ENCODE results near the gene CD2BP2. TPM values are rescaled to one million over a fixed set of nuclear protein-coding genes. Genes with fewer than 3 reads are reported as not detected.
A peak's percentile ranks its signal among the peaks of the same experiment; 100 is the strongest.

Gene CD2BP2
- polyA plus RNA-seq, 1 of the 3 experiments (the other 2 are of a cell fraction) = 80.8 TPM

DNA sequence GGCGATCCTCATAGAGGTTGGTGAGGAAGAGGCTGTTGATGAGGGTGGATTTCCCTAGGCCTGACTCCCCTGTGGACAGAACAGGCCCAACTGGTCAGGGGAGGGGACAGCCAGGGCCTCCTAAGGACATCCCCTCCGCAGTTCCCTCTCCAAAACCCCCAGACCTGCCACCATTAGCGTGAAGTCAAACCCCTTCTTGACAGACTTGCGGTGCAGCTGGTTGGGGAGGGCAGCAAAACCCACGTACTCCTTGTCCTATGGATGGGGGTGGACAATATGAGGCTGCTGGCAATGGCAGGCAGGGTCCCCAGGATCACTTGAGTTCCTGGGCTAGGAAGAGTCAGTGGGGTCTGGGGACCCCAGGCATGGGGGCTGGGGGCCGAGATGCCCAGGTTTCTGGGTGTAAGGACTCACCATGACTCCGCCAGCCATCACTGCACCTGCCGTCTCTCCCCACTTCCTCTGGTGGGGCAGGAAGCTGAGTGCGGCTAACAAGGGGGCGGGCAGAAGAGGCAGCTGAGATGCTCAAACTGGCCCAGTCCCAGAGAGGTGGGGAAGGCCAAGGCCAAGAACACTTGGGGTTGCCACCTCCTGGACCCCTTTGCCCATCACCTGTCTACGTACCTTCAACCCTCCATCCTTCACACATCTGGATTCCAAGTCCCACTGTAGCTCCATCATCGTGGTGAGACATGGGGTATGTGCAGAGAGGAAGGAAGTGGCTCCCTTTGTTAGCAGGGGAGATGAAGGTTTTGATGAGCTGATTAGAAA lies 27.2 kb upstream of the CD2BP2 start, which contains the start of gene SEPTIN1:
SEPTIN1 (minus strand) TSS at position 451 of the 771 bp plus-strand sequence; CDS start at position 432, 19 bp downstream.
- 90% methylated on average over 8 of the region's 12 CpGs for WGBS (ENCODE audit: low lambda C conversion rate)

DNA sequence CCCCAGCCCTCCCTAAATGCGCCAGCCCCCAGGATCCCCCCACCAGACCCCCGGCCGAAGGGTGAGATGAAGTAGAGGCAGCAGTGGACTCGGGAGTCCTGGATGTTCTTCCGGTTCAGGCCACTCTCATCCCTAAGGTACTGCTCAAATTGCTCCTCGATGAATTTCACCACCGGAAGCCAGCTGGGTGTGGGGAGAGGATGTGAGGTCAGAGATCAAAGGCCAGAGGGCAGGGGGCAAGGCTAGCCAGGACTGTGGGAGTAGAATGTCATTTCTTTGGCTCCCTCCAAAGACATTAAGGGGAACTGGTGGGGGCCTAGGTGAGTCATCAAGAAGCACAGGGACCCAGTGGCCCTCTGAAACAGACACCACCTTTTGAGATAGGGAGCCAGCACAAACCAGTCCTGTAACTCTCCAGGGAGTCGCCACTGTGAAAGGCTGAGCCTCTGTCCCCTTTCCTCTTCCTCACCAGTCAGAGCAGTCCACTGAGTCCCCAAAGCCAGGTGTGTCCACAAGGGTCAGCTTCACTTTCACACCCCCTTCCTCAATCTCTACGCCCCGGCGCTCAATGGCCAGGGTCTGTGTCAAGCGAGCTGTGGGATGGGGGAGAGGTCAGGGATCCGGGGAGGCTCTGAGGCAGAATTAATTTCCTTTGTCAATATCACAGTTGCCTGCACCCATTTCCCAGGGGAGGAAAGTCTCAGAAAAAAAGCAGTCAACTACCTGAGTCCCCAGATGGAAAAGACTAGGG lies 26.4 kb upstream of the CD2BP2 start:
- CTCF ChIA-PET = interaction anchor here (1.5 to 2.6 kb wide), 2 partner anchors 14 to 28 kb away, joined by 6 to 15 read pairs; partner anchors contain the start of gene ZNF48
- WGBS (ENCODE audit: low lambda C conversion rate) = 94% methylated on average over 9 of the region's 13 CpGs

More for the DNA sequence above, 27.2 kb upstream of the CD2BP2 start, which contains the start of gene SEPTIN1:
- TF ChIP-seq FOXM1 (IDR thresholded peaks at IDR 0.05; ENCODE audit: low read depth) (no peak), TCF12 (IDR thresholded peaks at IDR 0.05) (no peak), POLR2AphosphoS5 (IDR thresholded peaks at IDR 0.05; ENCODE audit: low read depth, low read length) (peak; percentile 28; the same call in 1 of the 2 replicates), TEAD4 (IDR thresholded peaks at IDR 0.05; ENCODE audit: borderline replicate concordance, insufficient read depth) (no peak)
- Histone ChIP-seq H3K27me3 (ENCODE audit: insufficient read depth) (no peaks in the 10 kb centered on the region), H3K9me2 (no peaks in the 10 kb centered on the region), H3F3A (replicated peaks; ENCODE audit: insufficient read depth) (peaks cover 16% of the 10 kb centered on the region), H3K4me2 (no peak within 1 kb of the TSS), H3K9me3 (no peaks in the 10 kb centered on the region), H3K36me3 (replicated peaks in 1 of 2; ENCODE audit: control insufficient read depth in 1 of 2, insufficient read depth in 2 of 2, low read length in 1 of 2) (peaks cover 0 to 6% of the 10 kb centered on the region in 2 experiments), H4K20me1 (ENCODE audit: insufficient read depth) (peaks cover 12% of the 10 kb centered on the region; the same call in 1 of the 2 replicates), H3K79me2 (ENCODE audit: insufficient read depth) (peaks cover 15% of the 10 kb centered on the region; the same call in 1 of the 2 replicates), H3K4me3 (ENCODE audit: low read depth in 2 of 2, low read length in 1 of 2) (no peak within 1 kb of the TSS), H2AFZ (ENCODE audit: low read depth) (no peak within 1 kb of the TSS), H3K27ac (ENCODE audit: low read depth in 2 of 2, low read length in 1 of 2) (no peak within 1 kb of the TSS), H3K9ac (no peak within 1 kb of the TSS), H3K4me1 (ENCODE audit: control insufficient read depth in 1 of 2, insufficient read depth in 2 of 2, low read depth in 1 of 2, low read length in 1 of 2) (peaks cover 2 to 6% of the 10 kb centered on the region in 2 experiments; a peak in 3 of 4 replicates)
- ChIA-PET POLR2A (interaction anchor here (1.8 to 5.1 kb wide), 2 partner anchors 12 to 17 kb away, joined by 6 to 33 read pairs; partner anchors contain the start of gene ZNF48), CTCF (no interaction called here)
- no peak for DNase-seq

DNA sequence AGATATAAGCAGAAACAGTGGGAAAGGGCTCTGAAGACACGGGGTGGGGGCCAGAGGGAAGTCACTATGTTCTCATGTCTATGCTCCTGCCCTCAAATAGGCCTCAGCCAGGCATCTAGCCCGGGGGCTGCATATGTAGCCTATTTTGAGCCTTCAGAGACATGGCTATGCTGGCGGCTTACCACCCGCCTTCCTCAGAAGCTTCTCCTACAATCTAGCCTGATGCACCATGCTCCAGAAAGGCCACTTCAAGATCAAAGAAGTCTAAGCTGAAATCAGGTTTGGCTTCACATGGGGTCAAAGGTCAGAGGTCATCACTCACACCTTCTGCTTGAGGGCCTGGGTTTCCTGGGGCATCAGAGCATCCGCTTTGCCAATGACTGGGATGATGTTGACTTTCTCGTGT lies 25.7 kb upstream of the CD2BP2 start:
- H3K4me2 ChIP-seq = no peak overlapping the region; the same call in 1 of the 2 replicates
- no peaks in the 10 kb centered on the region for H3K9me2 ChIP-seq
- CTCF ChIA-PET = interaction anchor here (1.5 to 2.6 kb wide), 2 partner anchors 14 to 29 kb away, joined by 6 to 15 read pairs; partner anchors contain the start of gene ZNF48
- peaks cover 22% of the 10 kb centered on the region for H3F3A ChIP-seq (replicated peaks; ENCODE audit: insufficient read depth)
- no peak overlapping the region for H2AFZ ChIP-seq (ENCODE audit: low read depth)
- H3K4me1 ChIP-seq (ENCODE audit: control insufficient read depth in 1 of 2, insufficient read depth in 2 of 2, low read depth in 1 of 2, low read length in 1 of 2) = peaks cover 6 to 9% of the 10 kb centered on the region in 2 experiments; a peak in 3 of 4 replicates
- peaks cover 12% of the 10 kb centered on the region; the same call in 1 of the 2 replicates for H4K20me1 ChIP-seq (ENCODE audit: insufficient read depth)
- H3K9ac ChIP-seq = no peak overlapping the region
- DNase-seq = no peak
- POLR2A ChIA-PET = interaction anchor here (5.1 kb wide), 1 partner anchor 14 kb away, joined by 33 read pairs; the partner anchor contains the start of gene ZNF48
- H3K27me3 ChIP-seq (ENCODE audit: insufficient read depth) = no peaks in the 10 kb centered on the region
- peaks cover 0 to 6% of the 10 kb centered on the region in 2 experiments for H3K36me3 ChIP-seq (replicated peaks in 1 of 2; ENCODE audit: control insufficient read depth in 1 of 2, insufficient read depth in 2 of 2, low read length in 1 of 2)
- no peak overlapping the region for H3K4me3 ChIP-seq (ENCODE audit: low read depth in 2 of 2, low read length in 1 of 2)
- no peaks in the 10 kb centered on the region for H3K9me3 ChIP-seq
- H3K27ac ChIP-seq (ENCODE audit: low read depth in 2 of 2, low read length in 1 of 2) = no peak overlapping the region
- peaks cover 15% of the 10 kb centered on the region; the same call in 1 of the 2 replicates for H3K79me2 ChIP-seq (ENCODE audit: insufficient read depth)
- 88% methylated on average over 5 of the region's 6 CpGs for WGBS (ENCODE audit: low lambda C conversion rate)
- TF ChIP-seq, protein P1, sequence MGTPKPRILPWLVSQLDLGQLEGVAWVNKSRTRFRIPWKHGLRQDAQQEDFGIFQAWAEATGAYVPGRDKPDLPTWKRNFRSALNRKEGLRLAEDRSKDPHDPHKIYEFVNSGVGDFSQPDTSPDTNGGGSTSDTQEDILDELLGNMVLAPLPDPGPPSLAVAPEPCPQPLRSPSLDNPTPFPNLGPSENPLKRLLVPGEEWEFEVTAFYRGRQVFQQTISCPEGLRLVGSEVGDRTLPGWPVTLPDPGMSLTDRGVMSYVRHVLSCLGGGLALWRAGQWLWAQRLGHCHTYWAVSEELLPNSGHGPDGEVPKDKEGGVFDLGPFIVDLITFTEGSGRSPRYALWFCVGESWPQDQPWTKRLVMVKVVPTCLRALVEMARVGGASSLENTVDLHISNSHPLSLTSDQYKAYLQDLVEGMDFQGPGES (IDR thresholded peaks at IDR 0.05; ENCODE audit: low read depth, low read length) = no peak
- TF ChIP-seq CHD2 (IDR thresholded peaks at IDR 0.05; ENCODE audit: low read length, partially characterized antibody) (no peak), RFX5 (IDR thresholded peaks at IDR 0.05; ENCODE audit: low read length) (no peak), ELF1 (IDR thresholded peaks at IDR 0.05) (no peak), RXRA (IDR thresholded peaks at IDR 0.05; ENCODE audit: borderline replicate concordance, low read depth) (no peak), SMC3 (IDR thresholded peaks at IDR 0.05; ENCODE audit: low read depth, low read length) (no peak), NFIC (IDR thresholded peaks at IDR 0.05; ENCODE audit: borderline replicate concordance) (no peak), EP300 (IDR thresholded peaks at IDR 0.05; ENCODE audit: borderline replicate concordance in 1 of 2, low read depth in 1 of 2, low read length in 1 of 2) (no peak), FOSL2 (IDR thresholded peaks at IDR 0.05; ENCODE audit: borderline replicate concordance, low read depth) (no peak), JUND (IDR thresholded peaks at IDR 0.05) (no peak), FOXJ3 (CRISPR knock-in tag; IDR thresholded peaks at IDR 0.05) (no peak)
- TF ChIP-seq, protein P2, sequence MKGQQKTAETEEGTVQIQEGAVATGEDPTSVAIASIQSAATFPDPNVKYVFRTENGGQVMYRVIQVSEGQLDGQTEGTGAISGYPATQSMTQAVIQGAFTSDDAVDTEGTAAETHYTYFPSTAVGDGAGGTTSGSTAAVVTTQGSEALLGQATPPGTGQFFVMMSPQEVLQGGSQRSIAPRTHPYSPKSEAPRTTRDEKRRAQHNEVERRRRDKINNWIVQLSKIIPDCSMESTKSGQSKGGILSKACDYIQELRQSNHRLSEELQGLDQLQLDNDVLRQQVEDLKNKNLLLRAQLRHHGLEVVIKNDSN (IDR thresholded peaks at IDR 0.05; ENCODE audit: borderline replicate concordance, low read depth) = no peak
- TF ChIP-seq, protein P3, sequence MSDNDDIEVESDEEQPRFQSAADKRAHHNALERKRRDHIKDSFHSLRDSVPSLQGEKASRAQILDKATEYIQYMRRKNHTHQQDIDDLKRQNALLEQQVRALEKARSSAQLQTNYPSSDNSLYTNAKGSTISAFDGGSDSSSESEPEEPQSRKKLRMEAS (IDR thresholded peaks at IDR 0.05; ENCODE audit: low read depth) = no peak

More for the DNA sequence above, 26.4 kb upstream of the CD2BP2 start:
- H3K79me2 ChIP-seq (ENCODE audit: insufficient read depth) = peaks cover 15% of the 10 kb centered on the region; the same call in 1 of the 2 replicates
- peaks cover 6 to 9% of the 10 kb centered on the region in 2 experiments; a peak in 3 of 4 replicates for H3K4me1 ChIP-seq (ENCODE audit: control insufficient read depth in 1 of 2, insufficient read depth in 2 of 2, low read depth in 1 of 2, low read length in 1 of 2)
- no peak overlapping the region for H3K4me2 ChIP-seq
- TF ChIP-seq TCF12 (IDR thresholded peaks at IDR 0.05) (no peak), FOXJ3 (CRISPR knock-in tag; IDR thresholded peaks at IDR 0.05) (no peak)
- no peaks in the 10 kb centered on the region for H3K9me2 ChIP-seq
- POLR2A ChIA-PET = interaction anchor here (1.8 to 5.1 kb wide), 2 partner anchors 13 to 18 kb away, joined by 6 to 33 read pairs; partner anchors contain the start of gene ZNF48
- H3K27ac ChIP-seq (ENCODE audit: low read depth in 2 of 2, low read length in 1 of 2) = no peak overlapping the region
- H3K9ac ChIP-seq = no peak overlapping the region
- DNase-seq = no peak
- H2AFZ ChIP-seq (ENCODE audit: low read depth) = no peak overlapping the region
- peaks cover 12% of the 10 kb centered on the region; the same call in 1 of the 2 replicates for H4K20me1 ChIP-seq (ENCODE audit: insufficient read depth)
- peaks cover 0 to 6% of the 10 kb centered on the region in 2 experiments for H3K36me3 ChIP-seq (replicated peaks in 1 of 2; ENCODE audit: control insufficient read depth in 1 of 2, insufficient read depth in 2 of 2, low read length in 1 of 2)
- peaks cover 22% of the 10 kb centered on the region for H3F3A ChIP-seq (replicated peaks; ENCODE audit: insufficient read depth)
- H3K27me3 ChIP-seq (ENCODE audit: insufficient read depth) = no peaks in the 10 kb centered on the region
- no peak overlapping the region for H3K4me3 ChIP-seq (ENCODE audit: low read depth in 2 of 2, low read length in 1 of 2)
- H3K9me3 ChIP-seq = no peaks in the 10 kb centered on the region

Data from SK-N-SH (cell line).